Karpas-422 (cell line): ENCODE data around the gene PYCARD. TPM values are rescaled to one million over a fixed set of nuclear protein-coding genes. Genes with fewer than 3 reads are reported as not detected.
A peak's percentile ranks its signal among the peaks of the same experiment; 100 is the strongest.
"Not testable (repeated sequence)": the region's sequence is repeated elsewhere in the genome, so short reads cannot be mapped to it uniquely, and the experiment has no call there.

Source experiments
- DNase-seq: peaks from one replicate; pipeline ENCODE4 v3.0.0-alpha.2; 2015
- H2AFZ ChIP-seq: fragments of 200-600 bp; sonication (generic); 2 replicates; pipeline ENCODE4 v1.6.1; 2014; ENCODE audit warnings: antibody characterized with exemption, low read length, mixed read lengths
- H3K27ac ChIP-seq: fragments of 200-600 bp; sonication (generic); 2 replicates; pipeline ENCODE4 v1.5.1; 2014; ENCODE audit warnings: mild to moderate bottlenecking, low read length, moderate library complexity
- H3K27me3 ChIP-seq: fragments of 200-600 bp; sonication (generic); 2 replicates; pipeline ENCODE4 v1.6.1; 2014; ENCODE audit warnings: low read length, mixed read lengths
- H3K36me3 ChIP-seq: fragments of 200-600 bp; sonication (generic); 2 replicates; pipeline ENCODE4 v1.6.1; 2014; ENCODE audit warnings: low read length, mixed read lengths; ENCODE audit not compliant: insufficient read depth
- H3K4me1 ChIP-seq: fragments of 200-600 bp; sonication (generic); 2 replicates; pipeline ENCODE4 v1.6.1; 2014; ENCODE audit warnings: mild to moderate bottlenecking, low read length, mixed read lengths
- H3K4me2 ChIP-seq: fragments of 200-600 bp; sonication (generic); 2 replicates; pipeline ENCODE4 v1.6.1; 2014; ENCODE audit warnings: low read length, low read depth, mild to moderate bottlenecking; ENCODE audit not compliant: poor library complexity, severe bottlenecking
- H3K4me3 ChIP-seq: fragments of 200-600 bp; sonication (generic); 2 replicates; pipeline ENCODE4 v1.5.1; 2014; ENCODE audit warnings: mild to moderate bottlenecking, antibody characterized with exemption, low read length, mixed read lengths
- H3K79me2 ChIP-seq: fragments of 200-600 bp; sonication (generic); 2 replicates; pipeline ENCODE4 v1.6.1; 2014; ENCODE audit warnings: mild to moderate bottlenecking, low read length, mixed read lengths
- H3K9ac ChIP-seq: fragments of 200-600 bp; sonication (generic); 2 replicates; pipeline ENCODE4 v1.6.0; 2014; ENCODE audit warnings: low read length
- H3K9me2 ChIP-seq: fragments of 200-600 bp; sonication (generic), shearing (Covaris generic); replicated peaks from 2 replicates; pipeline ENCODE4 v1.6.0; 2014; ENCODE audit warnings: mild to moderate bottlenecking, low read length, moderate library complexity; ENCODE audit not compliant: insufficient read depth
- H3K9me3 ChIP-seq: fragments of 300-700, 200-600 bp; sonication (generic); 2 replicates; pipeline ENCODE4 v1.6.1; 2014; ENCODE audit warnings: low read length, mixed read lengths
- H4K20me1 ChIP-seq: fragments of 200-600 bp; sonication (generic); 2 replicates; pipeline ENCODE4 v1.6.1; 2014; ENCODE audit warnings: mild to moderate bottlenecking, antibody characterized with exemption, low read length, low read depth; ENCODE audit not compliant: insufficient read depth
- total RNA-seq: library from RNA; depleted of rRNA; stranded (reverse); fragments of >200 nt; shearing (Covaris generic); gene quantifications from 2 replicates; pipeline ENCODE4 v1.2.3, GENCODE V29; 2014; ENCODE audit warnings: low replicate concordance

Gene PYCARD
- total RNA-seq, 1 experiment from 2014 or later: 78.0 TPM

DNA sequence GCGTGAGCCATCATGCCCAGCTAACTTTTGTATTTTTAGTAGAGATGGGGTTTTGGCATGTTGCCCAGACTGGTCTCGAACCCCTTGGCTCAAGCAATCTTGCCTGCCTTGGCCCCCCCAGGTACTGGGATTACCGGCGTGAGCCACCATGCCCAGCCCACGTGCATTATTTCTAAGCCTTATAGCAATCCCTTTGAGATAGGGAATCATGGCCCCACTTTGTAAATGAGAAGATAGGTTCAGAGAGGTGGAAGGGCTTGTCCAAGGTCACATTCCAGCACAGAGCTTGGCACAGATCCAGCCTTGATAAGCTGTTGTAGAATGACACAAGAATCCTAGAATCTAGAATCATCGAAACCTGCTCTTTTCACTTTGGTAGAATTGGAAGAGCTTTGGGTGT lies 4.2 kb upstream of the PYCARD start:
- Histone ChIP-seq H3K27me3 (no peaks in the 10 kb centered on the region), H3K79me2 (no peaks in the 10 kb centered on the region), H3K9me3 (no peaks in the 10 kb centered on the region), H2AFZ (no peak overlapping the region), H3K36me3 (no peaks in the 10 kb centered on the region), H3K9ac (no peak overlapping the region), H3K4me3 (no peak overlapping the region), H4K20me1 (no peaks in the 10 kb centered on the region), H3K4me2 (no peak overlapping the region), H3K4me1 (peaks cover 9% of the 10 kb centered on the region), H3K27ac (no peak overlapping the region), H3K9me2 (no peaks in the 10 kb centered on the region)
- no peak for DNase-seq

- H3K4me1 ChIP-seq: peaks cover 26% of the 10 kb centered on the region
- H3K79me2 ChIP-seq: no peaks in the 10 kb centered on the region
- peaks cover 4% of the 10 kb centered on the region; the same call in 1 of the 2 replicates for H4K20me1 ChIP-seq
- no peak overlapping the region for H3K27ac ChIP-seq
- no peak overlapping the region for H2AFZ ChIP-seq
- no peaks in the 10 kb centered on the region for H3K36me3 ChIP-seq
- H3K9me3 ChIP-seq: no peaks in the 10 kb centered on the region
- H3K4me3 ChIP-seq: no peak overlapping the region
- H3K9me2 ChIP-seq: no peaks in the 10 kb centered on the region
- H3K27me3 ChIP-seq: no peaks in the 10 kb centered on the region
- DNase-seq: no peak
- H3K4me2 ChIP-seq: no peak overlapping the region
- no peak overlapping the region for H3K9ac ChIP-seq
These were observed 2.5 kb upstream of the PYCARD start for GRCh38 chr16:31204871-31205666.

DNA sequence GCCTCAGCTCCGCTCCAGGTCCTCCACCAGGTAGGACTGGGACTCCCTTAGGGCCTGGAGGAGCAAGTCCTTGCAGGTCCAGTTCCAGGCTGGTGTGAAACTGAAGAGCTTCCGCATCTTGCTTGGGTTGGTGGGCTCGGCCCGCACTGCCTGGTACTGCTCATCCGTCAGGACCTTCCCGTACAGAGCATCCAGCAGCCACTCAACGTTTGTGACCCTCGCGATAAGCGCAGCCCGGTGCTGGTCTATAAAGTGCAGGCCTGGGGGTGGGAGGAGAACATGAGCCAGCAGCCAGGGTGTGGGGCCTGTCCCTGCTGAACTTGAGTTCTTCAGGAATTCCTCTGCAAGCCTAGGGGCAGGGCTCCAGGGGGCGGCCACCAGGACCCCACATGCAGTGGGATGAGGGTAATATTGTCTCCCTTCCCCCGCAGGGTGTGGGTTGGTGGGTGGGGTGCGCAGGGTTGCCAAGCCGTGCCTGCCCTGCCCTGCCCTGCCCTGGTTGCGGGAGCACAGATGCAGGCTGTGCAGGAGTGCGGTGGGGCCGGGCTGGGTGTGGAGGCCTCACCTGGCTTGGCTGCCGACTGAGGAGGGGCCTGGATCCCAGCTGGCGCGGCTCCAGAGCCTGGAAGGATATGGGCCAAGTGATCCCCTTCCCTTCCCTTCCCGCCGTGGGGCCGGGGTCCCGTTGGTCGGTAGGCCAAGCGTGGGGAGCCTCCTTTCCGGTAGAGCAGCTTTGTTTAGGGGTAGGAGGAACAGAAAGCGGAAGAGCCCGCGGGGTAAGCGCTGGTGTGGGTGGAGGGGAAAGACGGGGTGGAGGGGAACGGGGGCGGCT lies 762 bp downstream of the PYCARD start:
- Histone ChIP-seq H3K4me1 (peaks cover 28% of the 10 kb centered on the region), H3K79me2 (no peaks in the 10 kb centered on the region), H3K4me3 (peak overlapping the region; percentile 72), H3K9me2 (no peaks in the 10 kb centered on the region), H3K27ac (no peak overlapping the region), H3K4me2 (peak overlapping the region; percentile 88), H3K36me3 (no peaks in the 10 kb centered on the region), H3K9ac (peak overlapping the region; percentile 91), H3K9me3 (no peaks in the 10 kb centered on the region), H4K20me1 (peaks cover 15% of the 10 kb centered on the region; the same call in 1 of the 2 replicates), H2AFZ (peak overlapping the region; percentile 93; the same call in 1 of the 2 replicates), H3K27me3 (no peaks in the 10 kb centered on the region)
- DNase-seq: peak; percentile 86

DNA sequence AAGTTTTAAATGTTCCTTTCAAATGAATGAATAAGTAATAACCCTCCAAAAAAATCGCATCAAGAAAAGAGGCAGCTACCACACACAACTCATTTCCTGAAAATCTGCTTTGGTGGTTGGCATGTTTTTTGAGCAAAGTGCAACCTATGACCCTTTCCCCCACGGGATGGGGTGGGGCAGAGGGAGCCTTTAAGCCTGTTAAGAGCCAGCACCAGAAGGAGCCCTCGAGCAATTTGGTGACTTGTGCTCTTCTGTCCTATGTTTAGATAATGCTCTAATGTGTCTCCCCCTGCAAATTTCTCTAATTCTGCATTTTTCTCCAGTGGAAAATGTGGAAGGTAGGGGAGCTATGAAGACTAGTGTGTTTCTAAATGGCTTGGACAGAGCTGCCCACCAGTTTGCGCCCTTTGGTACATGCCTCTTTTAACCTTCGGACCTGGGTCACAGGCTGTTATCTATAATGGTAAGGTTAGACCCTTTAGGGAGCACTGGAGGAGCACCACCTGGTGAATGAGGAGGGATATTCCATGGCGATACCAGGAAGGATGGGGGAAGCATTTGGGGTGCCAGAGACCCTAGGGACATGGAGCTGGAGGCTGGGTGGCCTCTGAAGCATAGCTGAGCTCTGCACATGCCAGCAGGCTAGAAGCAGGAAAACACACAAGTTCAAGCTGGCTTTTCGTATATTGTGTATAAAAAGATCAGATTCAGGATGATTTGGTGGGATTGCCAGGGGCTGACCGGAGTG lies 1.6 kb downstream of the PYCARD start:
- H4K20me1 ChIP-seq: peaks cover 15% of the 10 kb centered on the region; the same call in 1 of the 2 replicates
- H3K27ac ChIP-seq: no peak overlapping the region
- H3K9me3 ChIP-seq: no peaks in the 10 kb centered on the region
- peak overlapping the region; percentile 88 for H3K4me2 ChIP-seq
- no peaks in the 10 kb centered on the region for H3K27me3 ChIP-seq
- no peak overlapping the region for H2AFZ ChIP-seq
- peaks cover 28% of the 10 kb centered on the region for H3K4me1 ChIP-seq
- peak; percentile 77 for DNase-seq
- H3K4me3 ChIP-seq: peak overlapping the region; percentile 72
- H3K9me2 ChIP-seq: no peaks in the 10 kb centered on the region
- H3K36me3 ChIP-seq: no peaks in the 10 kb centered on the region
- H3K9ac ChIP-seq: peak overlapping the region; percentile 91
- no peaks in the 10 kb centered on the region for H3K79me2 ChIP-seq

- H3K4me1 ChIP-seq: peaks cover 28% of the 10 kb centered on the region
These were observed 2.4 kb downstream of the PYCARD start for GRCh38 chr16:31200111-31200510.

DNA sequence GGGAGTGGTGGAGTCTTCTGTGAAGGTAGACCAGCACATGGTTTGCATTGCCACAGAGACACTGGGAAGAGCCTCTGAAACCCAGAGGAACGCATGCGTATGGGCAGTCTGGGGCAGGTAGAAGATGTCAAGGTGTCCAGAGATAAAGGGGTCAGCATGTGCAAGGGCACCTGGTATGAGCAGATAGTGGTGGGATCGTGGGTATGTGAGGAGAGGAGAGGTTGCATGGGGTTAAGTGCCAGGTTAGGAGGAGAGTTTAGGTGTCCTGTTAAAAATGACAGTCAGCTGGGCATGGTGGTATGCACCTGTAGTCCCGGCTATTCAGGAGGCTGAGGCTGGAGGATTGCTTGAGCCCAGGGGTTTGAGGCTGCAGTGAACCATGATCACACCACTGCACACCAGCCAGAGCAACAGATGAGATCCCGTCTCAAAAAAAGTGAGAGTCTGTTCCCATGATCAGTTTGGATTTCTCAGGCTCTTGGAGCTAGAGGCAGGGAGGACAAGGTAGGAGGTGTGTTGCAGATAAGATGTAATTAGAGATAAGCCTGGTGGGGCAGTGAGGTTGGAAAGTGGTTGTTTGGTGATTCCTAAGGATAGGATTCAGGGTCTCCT lies 3.0 kb downstream of the PYCARD start:
- H3K9me3 ChIP-seq: no peaks in the 10 kb centered on the region
- H3K36me3 ChIP-seq: peaks cover 13% of the 10 kb centered on the region; the same call in 1 of the 2 replicates
- peaks cover 19% of the 10 kb centered on the region; the same call in 1 of the 2 replicates for H4K20me1 ChIP-seq
- no peak overlapping the region for H3K4me2 ChIP-seq
- H3K4me3 ChIP-seq: no peak overlapping the region
- no peak for DNase-seq
- H3K9ac ChIP-seq: no peak overlapping the region
- no peaks in the 10 kb centered on the region for H3K79me2 ChIP-seq
- no peak overlapping the region for H2AFZ ChIP-seq
- no peak overlapping the region for H3K27ac ChIP-seq
- no peaks in the 10 kb centered on the region for H3K9me2 ChIP-seq
- H3K27me3 ChIP-seq: no peaks in the 10 kb centered on the region
- peaks cover 28% of the 10 kb centered on the region for H3K4me1 ChIP-seq

More at GRCh38 chr16:31200111-31200510, 2.4 kb downstream of the PYCARD start:
- peaks cover 18% of the 10 kb centered on the region; the same call in 1 of the 2 replicates for H4K20me1 ChIP-seq
- H3K36me3 ChIP-seq, H2AFZ ChIP-seq, H3K9me2 ChIP-seq, H3K9ac ChIP-seq, H3K27me3 ChIP-seq, H3K4me3 ChIP-seq, H3K4me2 ChIP-seq, DNase-seq, H3K9me3 ChIP-seq, H3K79me2 ChIP-seq, H3K27ac ChIP-seq: not testable (repeated sequence)

DNA sequence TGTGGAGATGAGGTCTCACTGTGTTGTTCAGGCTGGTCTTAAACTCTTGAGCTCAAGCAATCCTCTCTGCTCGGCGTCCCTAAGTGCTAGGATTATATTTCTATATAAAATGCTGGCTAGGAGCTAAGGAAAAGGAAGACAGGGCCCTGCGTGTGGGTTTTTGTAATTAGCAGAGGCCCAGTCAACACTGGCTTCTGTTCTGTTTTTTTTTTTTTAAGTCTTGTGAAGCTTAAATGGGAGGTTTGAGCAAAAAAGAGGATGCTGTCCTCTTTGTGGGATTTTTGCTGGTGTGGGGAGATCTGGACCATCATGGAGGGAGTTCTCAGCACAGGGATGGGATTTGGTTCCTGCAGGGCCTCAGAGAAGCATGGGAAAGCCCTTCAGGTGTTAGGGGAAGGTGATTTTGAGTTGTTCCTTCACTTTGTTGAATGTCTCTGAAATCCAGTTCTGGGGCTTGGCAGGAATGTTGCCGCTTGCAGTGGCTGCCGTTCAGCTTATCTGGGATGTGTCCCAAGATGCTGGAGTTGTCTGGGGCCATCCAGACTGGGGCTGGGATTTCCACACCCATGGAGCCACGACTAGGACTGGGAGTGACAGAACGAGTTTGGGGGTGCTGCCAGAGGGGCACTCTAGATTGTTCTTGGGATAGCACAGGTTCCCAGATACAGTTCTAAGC lies 4.2 kb downstream of the PYCARD start:
- Histone ChIP-seq H3K9ac (no peak overlapping the region), H3K4me3 (no peak overlapping the region), H3K9me3 (no peaks in the 10 kb centered on the region), H3K27ac (no peak overlapping the region), H3K9me2 (no peaks in the 10 kb centered on the region), H3K27me3 (no peaks in the 10 kb centered on the region), H3K79me2 (no peaks in the 10 kb centered on the region), H4K20me1 (peaks cover 25% of the 10 kb centered on the region), H3K36me3 (peaks cover 24% of the 10 kb centered on the region; the same call in 1 of the 2 replicates), H2AFZ (no peak overlapping the region), H3K4me1 (peaks cover 28% of the 10 kb centered on the region), H3K4me2 (no peak overlapping the region)
- no peak for DNase-seq
